ENCODE measurements around the gene CMTM5. TPM values are rescaled to one million over a fixed set of nuclear protein-coding genes. Genes with fewer than 3 reads are reported as not detected.
"Not testable (repeated sequence)": the region's sequence is repeated elsewhere in the genome, so short reads cannot be mapped to it uniquely, and the experiment has no call there.

Gene CMTM5
- total RNA-seq, 1 donor from 2014 or later, result not detected

DNA sequence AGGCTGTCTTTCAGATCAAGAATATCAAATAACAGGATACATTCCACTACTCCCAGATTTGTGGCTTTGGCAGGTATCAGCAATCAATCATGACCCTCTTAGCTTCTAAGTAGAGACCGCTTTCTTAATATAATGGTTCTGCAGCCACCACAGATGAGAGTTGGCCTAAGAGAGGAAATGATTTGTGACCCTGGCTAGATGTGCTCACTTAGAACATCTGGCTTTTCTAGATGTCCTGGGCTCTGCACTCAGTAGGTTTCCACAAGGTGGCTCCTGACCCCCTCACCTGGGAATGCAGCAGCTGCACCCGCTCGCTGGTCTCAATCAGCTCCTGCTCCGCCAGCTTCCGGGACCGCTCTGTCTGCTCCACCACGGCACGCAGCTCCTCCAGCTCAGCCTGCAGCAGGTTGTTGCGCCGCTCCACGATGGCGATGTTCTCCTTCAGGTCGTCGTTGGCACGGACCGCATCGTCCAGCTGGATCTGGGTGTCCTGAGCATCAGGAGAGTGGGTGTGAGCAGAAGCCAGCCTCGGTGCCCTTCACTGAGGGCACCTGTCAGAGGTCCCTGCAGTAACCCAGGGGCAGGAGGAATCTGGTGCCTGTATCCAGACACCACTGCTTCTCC is 8.9 kb downstream of the CMTM5 start:
- FAIRE-seq (no peak), DNase-seq (ENCODE audit: low read depth) (no peak)
- TF ChIP-seq, protein P1, sequence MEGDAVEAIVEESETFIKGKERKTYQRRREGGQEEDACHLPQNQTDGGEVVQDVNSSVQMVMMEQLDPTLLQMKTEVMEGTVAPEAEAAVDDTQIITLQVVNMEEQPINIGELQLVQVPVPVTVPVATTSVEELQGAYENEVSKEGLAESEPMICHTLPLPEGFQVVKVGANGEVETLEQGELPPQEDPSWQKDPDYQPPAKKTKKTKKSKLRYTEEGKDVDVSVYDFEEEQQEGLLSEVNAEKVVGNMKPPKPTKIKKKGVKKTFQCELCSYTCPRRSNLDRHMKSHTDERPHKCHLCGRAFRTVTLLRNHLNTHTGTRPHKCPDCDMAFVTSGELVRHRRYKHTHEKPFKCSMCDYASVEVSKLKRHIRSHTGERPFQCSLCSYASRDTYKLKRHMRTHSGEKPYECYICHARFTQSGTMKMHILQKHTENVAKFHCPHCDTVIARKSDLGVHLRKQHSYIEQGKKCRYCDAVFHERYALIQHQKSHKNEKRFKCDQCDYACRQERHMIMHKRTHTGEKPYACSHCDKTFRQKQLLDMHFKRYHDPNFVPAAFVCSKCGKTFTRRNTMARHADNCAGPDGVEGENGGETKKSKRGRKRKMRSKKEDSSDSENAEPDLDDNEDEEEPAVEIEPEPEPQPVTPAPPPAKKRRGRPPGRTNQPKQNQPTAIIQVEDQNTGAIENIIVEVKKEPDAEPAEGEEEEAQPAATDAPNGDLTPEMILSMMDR (IDR thresholded peaks at IDR 0.05; ENCODE audit: insufficient read depth, low read length, severe bottlenecking), result no peak
- Histone ChIP-seq H3K27me3 (ENCODE audit: control insufficient read depth, insufficient read depth, low read length) (no peaks in the 10 kb centered on the region), H3K4me3 (ENCODE audit: low read depth, low read length) (no peak overlapping the region), H3K36me3 (ENCODE audit: control insufficient read depth, insufficient read depth, low read length) (no peaks in the 10 kb centered on the region)

DNA sequence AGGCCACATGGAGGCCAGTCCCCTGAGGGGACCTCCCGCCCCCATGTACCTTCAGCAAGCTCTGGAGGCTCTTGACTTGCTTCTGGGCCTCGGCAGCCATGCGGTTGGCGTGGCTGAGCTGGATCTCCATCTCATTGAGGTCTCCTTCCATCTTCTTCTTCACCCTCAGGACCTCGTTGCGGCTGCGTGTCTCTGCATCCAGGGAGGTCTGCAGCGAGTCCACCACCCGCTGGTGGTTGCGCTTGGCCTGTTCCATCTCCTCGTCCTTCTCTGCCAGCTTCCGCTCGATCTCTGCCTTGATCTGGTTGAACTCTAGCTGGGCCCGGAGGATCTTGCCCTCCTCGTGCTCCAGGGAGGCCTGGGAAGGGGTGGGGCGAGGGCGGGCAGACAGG is 9.4 kb downstream of the CMTM5 start:
- not testable (repeated sequence) for H3K27me3 ChIP-seq (ENCODE audit: control insufficient read depth, insufficient read depth, low read length); H3K36me3 ChIP-seq (ENCODE audit: control insufficient read depth, insufficient read depth, low read length); H3K4me3 ChIP-seq (ENCODE audit: low read depth, low read length); FAIRE-seq; DNase-seq (ENCODE audit: low read depth)

DNA sequence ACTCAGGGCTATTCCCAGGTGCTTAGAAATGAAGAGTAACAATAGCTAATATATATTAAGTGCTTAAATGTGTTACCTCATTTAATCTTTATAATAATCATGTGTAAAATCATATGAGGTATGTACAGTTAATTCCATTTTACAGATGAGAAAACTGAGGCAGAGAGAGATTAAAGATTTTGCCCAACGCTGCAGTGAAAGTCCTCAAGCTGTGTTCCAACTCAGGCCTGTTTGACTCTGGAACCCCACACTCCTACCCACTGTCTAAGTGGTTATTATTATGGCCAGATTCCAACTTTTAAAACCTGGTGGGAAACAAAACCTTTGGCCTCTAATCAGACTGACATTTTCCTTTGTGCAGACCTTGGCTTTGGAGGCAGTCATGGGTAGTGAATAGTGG is 10.2 kb downstream of the CMTM5 start:
- H3K36me3 ChIP-seq (ENCODE audit: control insufficient read depth, insufficient read depth, low read length), result no peaks in the 10 kb centered on the region
- H3K27me3 ChIP-seq (ENCODE audit: control insufficient read depth, insufficient read depth, low read length), result no peaks in the 10 kb centered on the region
- FAIRE-seq (no peak), DNase-seq (ENCODE audit: low read depth) (no peak)
- no peak overlapping the region for H3K4me3 ChIP-seq (ENCODE audit: low read depth, low read length)
- TF ChIP-seq, protein P1 (IDR thresholded peaks at IDR 0.05; ENCODE audit: insufficient read depth, low read length, severe bottlenecking), result no peak

DNA sequence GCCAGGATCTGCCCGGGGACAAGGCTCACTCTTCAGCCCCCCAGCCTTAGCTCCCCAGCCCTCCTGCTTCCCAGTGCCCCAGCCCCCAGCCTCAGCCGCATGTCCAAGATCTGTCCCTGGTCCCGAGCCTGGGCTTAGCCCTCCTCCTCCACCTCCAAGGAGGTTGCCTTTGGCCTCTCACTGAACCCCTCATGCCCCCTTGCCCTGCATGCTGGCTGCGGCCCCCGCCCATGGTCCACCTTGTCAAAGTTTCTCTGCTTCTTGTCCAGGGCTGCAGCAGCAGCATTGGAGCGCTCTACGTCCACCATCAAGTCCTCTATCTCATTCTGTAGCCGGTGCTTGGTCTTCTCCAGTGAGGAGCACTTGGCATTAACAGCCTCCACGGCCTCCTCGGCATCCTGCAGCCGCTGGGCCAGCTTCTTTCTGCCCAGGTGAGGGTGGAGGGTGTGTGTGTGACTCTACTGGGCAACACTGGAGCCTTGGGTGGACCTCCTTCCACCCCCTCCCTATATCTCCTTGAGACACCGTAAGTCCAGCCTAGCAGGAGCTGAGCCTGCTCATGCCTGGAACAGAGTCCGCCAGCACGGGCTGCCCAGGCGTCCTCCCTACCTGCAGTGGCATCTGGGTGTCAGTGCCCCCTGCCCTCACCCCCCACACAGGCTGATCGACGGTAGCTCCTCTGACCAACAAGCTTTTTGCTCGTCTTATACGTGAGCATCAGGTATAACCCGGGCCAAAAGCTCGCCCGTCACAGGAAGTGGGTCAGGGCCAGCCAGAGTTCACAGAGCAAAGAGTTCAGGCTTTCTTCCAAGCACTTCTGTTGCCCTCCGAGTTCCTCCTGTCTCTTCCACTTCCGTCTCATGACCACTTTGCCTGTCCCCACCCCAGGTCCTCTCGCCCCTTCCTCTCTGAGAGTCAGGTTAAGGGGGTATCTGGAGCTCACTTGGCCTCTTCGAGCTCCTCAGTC is 11.4 kb downstream of the CMTM5 start:
- no peak for FAIRE-seq
- H3K27me3 ChIP-seq (ENCODE audit: control insufficient read depth, insufficient read depth, low read length), result no peaks in the 10 kb centered on the region
- DNase-seq (ENCODE audit: low read depth), result no peak

DNA sequence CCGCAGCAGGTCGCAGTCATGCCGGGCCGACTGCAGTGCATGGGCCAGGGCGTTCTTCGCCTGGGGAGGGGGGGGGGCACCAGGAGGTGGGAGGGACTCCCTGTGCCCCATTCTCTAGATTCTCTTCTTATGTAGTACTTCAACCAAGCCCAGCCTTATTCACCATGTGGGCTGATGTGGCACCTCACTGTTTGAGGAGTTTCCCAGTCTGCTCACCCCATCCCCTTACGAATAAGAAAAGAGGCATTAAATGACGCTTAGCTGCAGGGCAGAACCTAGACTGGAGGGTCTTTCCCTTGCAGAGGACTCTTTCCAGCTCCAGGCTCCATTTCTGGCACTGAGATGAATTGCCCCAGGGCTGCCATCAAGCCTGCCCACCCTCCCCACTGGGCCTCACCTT is 12.2 kb downstream of the CMTM5 start:
- H3K27me3 ChIP-seq (ENCODE audit: control insufficient read depth, insufficient read depth, low read length), result no peaks in the 10 kb centered on the region
- no peak for FAIRE-seq

More for the DNA sequence above, 11.4 kb downstream of the CMTM5 start:
- Histone ChIP-seq H3K36me3 (ENCODE audit: control insufficient read depth, insufficient read depth, low read length) (no peaks in the 10 kb centered on the region), H3K4me3 (ENCODE audit: low read depth, low read length) (no peak overlapping the region)
- TF ChIP-seq, protein P1 (IDR thresholded peaks at IDR 0.05; ENCODE audit: insufficient read depth, low read length, severe bottlenecking), result no peak

DNA sequence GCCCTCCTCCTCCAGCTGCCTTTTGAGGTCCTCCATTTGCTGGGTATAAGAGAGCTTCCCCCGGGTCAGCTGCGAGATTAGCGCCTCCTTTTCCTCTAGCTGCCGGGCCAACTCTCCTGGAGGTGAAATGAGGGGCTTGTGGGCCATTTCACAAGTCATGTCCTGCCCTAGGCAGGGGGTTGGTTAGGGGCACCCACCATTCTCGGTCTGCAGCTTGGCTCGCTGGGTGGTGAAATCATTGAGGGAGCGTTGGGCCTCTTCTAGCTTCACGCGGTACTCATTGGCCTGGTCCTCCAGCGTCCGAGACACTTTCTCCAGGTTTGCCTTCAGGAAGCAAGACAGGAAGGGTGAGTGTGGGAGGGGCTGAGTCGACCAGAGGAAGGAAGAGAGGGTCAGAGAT is 12.6 kb downstream of the CMTM5 start:
- no peak for FAIRE-seq
- Histone ChIP-seq H3K36me3 (ENCODE audit: control insufficient read depth, insufficient read depth, low read length) (no peaks in the 10 kb centered on the region), H3K27me3 (ENCODE audit: control insufficient read depth, insufficient read depth, low read length) (no peaks in the 10 kb centered on the region), H3K4me3 (ENCODE audit: low read depth, low read length) (no peak overlapping the region)
- TF ChIP-seq, protein P1 (IDR thresholded peaks at IDR 0.05; ENCODE audit: insufficient read depth, low read length, severe bottlenecking), result no peak
- DNase-seq (ENCODE audit: low read depth), result no peak

More for the DNA sequence above, 12.2 kb downstream of the CMTM5 start:
- no peak for DNase-seq (ENCODE audit: low read depth)
- TF ChIP-seq, protein P1 (IDR thresholded peaks at IDR 0.05; ENCODE audit: insufficient read depth, low read length, severe bottlenecking), result no peak
- Histone ChIP-seq H3K4me3 (ENCODE audit: low read depth, low read length) (no peak overlapping the region), H3K36me3 (ENCODE audit: control insufficient read depth, insufficient read depth, low read length) (no peaks in the 10 kb centered on the region)

DNA sequence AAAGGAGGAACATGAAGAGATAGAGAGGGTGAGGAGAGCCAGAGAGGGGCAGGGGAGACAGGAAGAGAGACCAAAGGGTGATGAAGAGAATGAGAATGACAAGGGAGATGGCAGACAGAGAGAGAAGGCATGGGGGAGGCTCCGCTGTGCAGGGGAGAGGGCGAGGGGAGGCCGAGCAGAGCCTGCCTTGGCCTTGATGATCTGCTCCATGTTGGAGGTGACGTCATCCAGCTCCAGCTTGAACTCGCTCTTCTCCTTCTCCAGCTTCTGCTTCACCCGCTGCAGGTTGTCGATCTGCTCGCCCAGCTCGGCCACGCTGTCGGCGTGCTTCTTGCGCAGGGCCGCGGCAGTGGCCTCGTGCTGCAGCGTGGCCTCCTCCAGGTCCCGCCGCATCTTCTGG is 13.0 kb downstream of the CMTM5 start:
- not testable (repeated sequence) for FAIRE-seq; H3K4me3 ChIP-seq (ENCODE audit: low read depth, low read length); H3K27me3 ChIP-seq (ENCODE audit: control insufficient read depth, insufficient read depth, low read length); DNase-seq (ENCODE audit: low read depth); H3K36me3 ChIP-seq (ENCODE audit: control insufficient read depth, insufficient read depth, low read length)

Data from bronchial epithelial cell (primary cell).